NCI-H774 (cell line): ENCODE data around the gene SH3D19.
A peak's percentile ranks its signal among the peaks of the same experiment; 100 is the strongest.
"Not testable (repeated sequence)": the region's sequence is repeated elsewhere in the genome, so short reads cannot be mapped to it uniquely, and the experiment has no call there.

ENCODE experiments used
- DNase-seq: peaks from one replicate; lab custom pipeline; 2025; lab: John Stamatoyannopoulos, UW

The SH3D19 gene

DNA sequence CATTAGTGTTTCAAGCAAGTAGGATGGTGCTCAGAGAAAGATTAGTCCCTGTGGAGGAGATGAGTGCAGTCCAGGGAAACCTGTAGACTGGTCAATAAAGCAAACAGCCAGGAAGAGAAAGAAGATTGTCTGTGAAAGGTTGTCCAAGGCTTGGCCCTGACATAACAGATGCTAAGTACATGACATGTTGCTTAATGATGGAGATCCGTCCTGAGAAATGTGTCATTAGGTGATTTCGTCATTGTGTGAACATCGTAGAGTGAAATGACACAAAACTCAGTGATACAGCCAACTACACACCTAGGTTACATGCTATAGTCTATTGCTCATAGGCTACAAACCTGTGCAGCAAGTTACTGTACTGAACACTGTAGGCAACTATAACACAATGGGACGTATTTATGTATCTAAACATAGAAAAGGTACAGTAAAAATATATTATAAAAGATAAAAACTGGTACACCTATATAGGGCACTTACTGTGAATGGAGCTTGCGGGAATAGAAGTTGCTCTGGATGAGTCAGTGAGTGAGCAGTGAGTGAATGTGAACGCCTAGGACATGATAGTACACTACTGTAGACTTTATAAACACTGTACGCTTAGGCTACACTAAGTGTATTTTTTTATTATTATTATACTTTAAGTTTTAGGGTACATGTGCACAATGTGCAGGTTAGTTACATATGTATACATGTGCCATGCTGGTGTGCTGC is 57.4 kb downstream of the SH3D19 start:
- DNase-seq: no peak

DNA sequence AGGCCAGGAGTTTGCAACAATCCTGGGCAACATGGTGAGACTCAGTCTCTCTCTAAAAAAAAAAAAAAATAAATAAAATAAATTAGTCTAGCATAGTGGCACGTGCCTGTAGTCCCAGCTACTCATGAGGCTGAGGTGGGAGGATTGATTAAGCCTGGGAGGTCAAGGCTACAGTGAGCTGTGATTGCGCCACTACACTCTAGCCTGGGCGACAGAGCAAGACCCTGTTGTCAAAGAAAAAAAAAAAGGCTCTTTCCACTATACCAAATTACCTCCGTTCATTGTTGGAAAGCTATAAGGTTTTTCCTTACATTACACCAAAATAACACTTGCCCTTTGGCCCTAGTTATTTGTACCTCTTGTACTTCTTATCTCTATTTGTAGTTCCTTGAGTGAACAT is 58.3 kb downstream of the SH3D19 start:
- DNase-seq: no peak

GRCh38 chr4:151266497-151266896 is 58.9 kb downstream of the SH3D19 start:
- no peak for DNase-seq

- DNase-seq: no peak
These were observed 62.0 kb downstream of the SH3D19 start for GRCh38 chr4:151263455-151263854.

- DNase-seq: no peak
These were observed 64.9 kb downstream of the SH3D19 start for GRCh38 chr4:151260526-151260925.

- no peak for DNase-seq
These were observed 65.7 kb downstream of the SH3D19 start for GRCh38 chr4:151259752-151260151.

GRCh38 chr4:151257704-151258103 is 67.7 kb downstream of the SH3D19 start:
- no peak for DNase-seq

GRCh38 chr4:151256134-151256533 is 69.3 kb downstream of the SH3D19 start:
- no peak for DNase-seq

- not testable (repeated sequence) for DNase-seq
These were observed 69.7 kb downstream of the SH3D19 start for GRCh38 chr4:151255680-151256079.

GRCh38 chr4:151255226-151255625 is 70.2 kb downstream of the SH3D19 start:
- DNase-seq: not testable (repeated sequence)

GRCh38 chr4:151251603-151252304 is 73.7 kb downstream of the SH3D19 start:
- DNase-seq: peak; percentile 0

DNA sequence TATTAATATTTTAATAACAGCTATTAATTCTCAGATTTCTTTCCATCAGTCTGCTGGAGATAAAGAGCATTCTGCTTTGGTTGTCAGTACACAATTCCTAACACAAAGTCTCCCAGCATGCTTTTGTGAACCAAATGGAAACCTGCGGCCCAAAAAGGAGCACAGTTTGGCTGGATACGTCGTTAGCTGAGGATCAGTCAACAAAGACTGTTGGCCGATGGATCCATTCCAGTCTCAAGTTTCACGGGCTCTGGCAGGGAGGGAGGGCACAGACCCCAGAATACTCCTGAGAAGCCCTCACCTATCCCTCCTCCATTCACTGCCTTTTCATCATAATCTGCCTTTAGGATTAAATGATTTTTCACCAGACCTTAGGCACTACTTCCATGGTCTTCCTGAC is 74.7 kb downstream of the SH3D19 start:
- no peak for DNase-seq

DNA sequence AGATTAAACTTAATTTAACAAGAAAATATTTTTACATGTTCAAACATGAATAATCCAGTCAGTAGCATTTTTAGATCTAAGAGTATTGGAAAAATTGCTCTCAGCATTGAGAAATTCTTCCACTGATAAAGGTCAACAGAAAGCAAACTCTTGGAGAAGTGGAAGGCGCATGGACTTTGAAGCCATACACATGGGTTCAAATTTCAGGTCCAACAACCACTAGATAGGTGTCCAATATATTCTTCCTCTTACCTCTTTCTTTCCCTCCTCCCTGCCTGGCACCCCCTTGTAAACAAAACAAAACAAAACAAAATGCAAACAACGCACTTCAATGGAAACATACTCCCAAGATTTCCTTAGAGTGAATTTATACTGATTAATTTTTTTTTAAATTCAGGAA is 76.9 kb downstream of the SH3D19 start:
- no peak for DNase-seq

- DNase-seq: no peak
These were observed 78.0 kb downstream of the SH3D19 start for GRCh38 chr4:151247395-151247794.

- DNase-seq: no peak
These were observed 78.7 kb downstream of the SH3D19 start for GRCh38 chr4:151246742-151247141.

GRCh38 chr4:151242305-151242704 is 83.1 kb downstream of the SH3D19 start:
- DNase-seq: no peak

DNA sequence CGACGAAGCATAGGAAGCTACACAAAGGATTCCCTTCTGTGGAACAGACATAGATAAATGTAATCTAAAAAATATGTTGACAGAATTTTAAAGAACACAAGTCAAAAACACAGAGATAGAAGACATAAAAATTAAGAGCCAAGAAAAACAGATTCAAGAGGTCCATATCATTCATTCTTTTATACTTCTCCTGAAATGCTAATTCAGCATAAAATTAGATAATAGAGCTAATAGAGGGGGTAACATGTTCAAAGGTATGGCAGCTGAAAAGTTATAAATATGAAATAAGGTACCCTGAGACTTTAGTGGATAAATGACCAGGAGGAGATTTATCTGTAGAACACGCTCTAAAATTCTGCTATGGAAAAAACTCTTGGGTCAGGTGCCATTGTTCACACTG is 85.8 kb downstream of the SH3D19 start:
- no peak for DNase-seq

DNA sequence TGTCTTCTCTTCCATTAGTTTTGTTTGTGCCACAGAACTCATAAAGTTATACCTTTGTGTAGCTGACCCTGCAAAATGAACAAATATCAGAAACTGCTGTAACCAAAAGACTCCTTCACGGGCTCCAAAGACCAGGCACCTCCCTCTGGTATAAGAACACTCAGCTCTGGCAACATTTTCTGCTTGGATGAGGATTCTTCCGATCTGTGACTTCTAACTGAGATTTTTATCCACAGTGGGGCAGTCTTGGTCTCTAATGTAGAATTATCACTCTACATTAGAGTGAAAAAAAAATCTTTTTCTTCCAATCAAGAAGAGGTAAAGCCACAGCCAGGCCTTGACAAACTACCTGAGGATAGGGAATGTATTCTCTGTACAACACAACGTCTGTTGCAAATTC is 86.9 kb downstream of the SH3D19 start:
- no peak for DNase-seq

GRCh38 chr4:151236036-151236435 is 89.4 kb downstream of the SH3D19 start:
- no peak for DNase-seq

GRCh38 chr4:151235373-151235772 is 90.0 kb downstream of the SH3D19 start:
- DNase-seq: not testable (repeated sequence)

GRCh38 chr4:151233600-151233999 is 91.8 kb downstream of the SH3D19 start:
- no peak for DNase-seq

- no peak for DNase-seq
These were observed 93.3 kb downstream of the SH3D19 start for GRCh38 chr4:151231915-151232595.
